GM12878 (cell line): ENCODE data around the gene GALR3.

Source experiments
- BMI1 ChIP-seq: fragments of 450-650 bp; IDR thresholded peaks from 2 replicates; pipeline ENCODE4 v1.6.1; 2016; ENCODE audit warnings: mild to moderate bottlenecking, moderate library complexity, borderline replicate concordance
- EZH2 ChIP-seq: IDR thresholded peaks from 2 replicates; pipeline ENCODE4 v1.6.1; 2012; ENCODE audit warnings: low read depth, mild to moderate bottlenecking, control low read depth, inconsistent platforms, low read length, borderline replicate concordance; ENCODE audit not compliant: control insufficient read depth
- FOXM1 ChIP-seq: IDR thresholded peaks from 2 replicates; pipeline ENCODE4 v1.6.1; 2012; ENCODE audit warnings: low read depth, mild to moderate bottlenecking, inconsistent platforms, low read length, moderate library complexity
- NFYB ChIP-seq: IDR thresholded peaks from 2 replicates; pipeline ENCODE4 v1.6.1; 2011; ENCODE audit warnings: low read depth, mild to moderate bottlenecking, low read length, improper control_type of control experiment, moderate library complexity; ENCODE audit not compliant: insufficient read depth
- POLR2A ChIP-seq: IDR thresholded peaks from 2 replicates; pipeline ENCODE4 v1.6.1; 2011; ENCODE audit warnings: low read depth, mild to moderate bottlenecking, low read length
- POLR2AphosphoS5 ChIP-seq: IDR thresholded peaks from 2 replicates; pipeline ENCODE4 v1.6.1; 2011; ENCODE audit warnings: mild to moderate bottlenecking, low read length, inconsistent platforms
- ZNF24 ChIP-seq: fragments of 450-650 bp; IDR thresholded peaks from 2 replicates; pipeline ENCODE4 v1.6.1; 2017; ENCODE audit warnings: antibody characterized with exemption, mild to moderate bottlenecking
- ZZZ3 ChIP-seq: IDR thresholded peaks from 2 replicates; pipeline ENCODE4 v1.6.1; 2011; ENCODE audit warnings: low read depth; ENCODE audit not compliant: control insufficient read depth, insufficient read length
- TF ChIP-seq, protein P1 (sequence below), 3 experiments: IDR thresholded peaks in 2 of 3; conservative IDR thresholded peaks in 1 of 3; 2 replicates each; pipeline ENCODE4 v1.5.1; 2011; ENCODE audit warnings: low read depth in 3 of 3, low read length in 3 of 3, mild to moderate bottlenecking in 3 of 3, control low read depth in 2 of 3, moderate library complexity in 2 of 3, inconsistent platforms in 1 of 3, mixed read lengths in 1 of 3; ENCODE audit not compliant: control insufficient read depth in 2 of 3, insufficient read depth in 1 of 3; ENCODE audit errors: extremely low read depth in 1 of 3
- TF ChIP-seq, protein P2 (sequence below): fragments of 450-650 bp; formaldehyde crosslinking; IDR thresholded peaks from 2 replicates; pipeline ENCODE4 v1.5.0; 2022; ENCODE audit warnings: mild to moderate bottlenecking, missing genetic modification characterization
- TF ChIP-seq, protein P3 (sequence below): fragments of 450-650 bp; IDR thresholded peaks from 2 replicates; pipeline ENCODE4 v1.6.1; 2018; ENCODE audit warnings: borderline replicate concordance, mild to moderate bottlenecking; ENCODE audit not compliant: partially characterized antibody

DNA sequence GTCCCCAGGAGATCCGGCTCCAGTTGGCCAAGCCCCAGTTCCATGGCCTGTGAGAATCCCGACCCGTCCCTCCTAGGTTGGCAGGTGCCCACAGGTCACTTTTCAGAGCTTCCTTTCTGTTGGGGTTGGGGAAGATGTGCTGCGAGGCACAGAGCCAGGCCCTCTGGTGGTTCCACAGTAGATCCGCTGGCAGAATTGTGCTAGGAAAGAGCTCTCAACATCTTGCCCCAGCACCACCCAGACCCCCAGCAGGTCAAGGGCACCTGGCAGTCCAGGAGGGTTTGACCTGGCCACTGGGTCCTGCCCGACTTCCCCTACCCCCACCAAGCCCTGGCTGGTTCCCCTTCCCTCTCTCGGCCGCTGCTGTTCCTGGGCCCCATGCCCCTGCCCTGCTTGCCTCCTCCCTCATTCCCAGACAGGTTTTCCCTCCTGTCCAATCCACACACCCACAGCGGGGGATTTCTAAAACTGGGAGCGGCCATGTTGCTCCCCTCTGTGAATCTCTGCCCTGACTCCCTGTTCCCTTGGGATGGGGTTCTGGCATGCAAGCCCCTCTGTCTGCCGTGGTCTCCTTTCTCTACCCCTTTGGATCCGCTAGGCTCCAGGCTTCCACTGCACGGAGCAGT is 41.6 kb upstream of the GALR3 start:
- TF ChIP-seq ZZZ3, result no peak
- TF ChIP-seq, protein P1, sequence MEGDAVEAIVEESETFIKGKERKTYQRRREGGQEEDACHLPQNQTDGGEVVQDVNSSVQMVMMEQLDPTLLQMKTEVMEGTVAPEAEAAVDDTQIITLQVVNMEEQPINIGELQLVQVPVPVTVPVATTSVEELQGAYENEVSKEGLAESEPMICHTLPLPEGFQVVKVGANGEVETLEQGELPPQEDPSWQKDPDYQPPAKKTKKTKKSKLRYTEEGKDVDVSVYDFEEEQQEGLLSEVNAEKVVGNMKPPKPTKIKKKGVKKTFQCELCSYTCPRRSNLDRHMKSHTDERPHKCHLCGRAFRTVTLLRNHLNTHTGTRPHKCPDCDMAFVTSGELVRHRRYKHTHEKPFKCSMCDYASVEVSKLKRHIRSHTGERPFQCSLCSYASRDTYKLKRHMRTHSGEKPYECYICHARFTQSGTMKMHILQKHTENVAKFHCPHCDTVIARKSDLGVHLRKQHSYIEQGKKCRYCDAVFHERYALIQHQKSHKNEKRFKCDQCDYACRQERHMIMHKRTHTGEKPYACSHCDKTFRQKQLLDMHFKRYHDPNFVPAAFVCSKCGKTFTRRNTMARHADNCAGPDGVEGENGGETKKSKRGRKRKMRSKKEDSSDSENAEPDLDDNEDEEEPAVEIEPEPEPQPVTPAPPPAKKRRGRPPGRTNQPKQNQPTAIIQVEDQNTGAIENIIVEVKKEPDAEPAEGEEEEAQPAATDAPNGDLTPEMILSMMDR (IDR thresholded peaks at IDR 0.05 in 2 of 3, conservative IDR thresholded peaks at IDR 0.05 in 1 of 3; ENCODE audit: control insufficient read depth in 2 of 3, extremely low read depth in 1 of 3, insufficient read depth in 1 of 3, low read depth in 3 of 3, low read length in 3 of 3), result no peak
- no peak for TF ChIP-seq POLR2A
- no peak for TF ChIP-seq BMI1
- TF ChIP-seq, protein P2, sequence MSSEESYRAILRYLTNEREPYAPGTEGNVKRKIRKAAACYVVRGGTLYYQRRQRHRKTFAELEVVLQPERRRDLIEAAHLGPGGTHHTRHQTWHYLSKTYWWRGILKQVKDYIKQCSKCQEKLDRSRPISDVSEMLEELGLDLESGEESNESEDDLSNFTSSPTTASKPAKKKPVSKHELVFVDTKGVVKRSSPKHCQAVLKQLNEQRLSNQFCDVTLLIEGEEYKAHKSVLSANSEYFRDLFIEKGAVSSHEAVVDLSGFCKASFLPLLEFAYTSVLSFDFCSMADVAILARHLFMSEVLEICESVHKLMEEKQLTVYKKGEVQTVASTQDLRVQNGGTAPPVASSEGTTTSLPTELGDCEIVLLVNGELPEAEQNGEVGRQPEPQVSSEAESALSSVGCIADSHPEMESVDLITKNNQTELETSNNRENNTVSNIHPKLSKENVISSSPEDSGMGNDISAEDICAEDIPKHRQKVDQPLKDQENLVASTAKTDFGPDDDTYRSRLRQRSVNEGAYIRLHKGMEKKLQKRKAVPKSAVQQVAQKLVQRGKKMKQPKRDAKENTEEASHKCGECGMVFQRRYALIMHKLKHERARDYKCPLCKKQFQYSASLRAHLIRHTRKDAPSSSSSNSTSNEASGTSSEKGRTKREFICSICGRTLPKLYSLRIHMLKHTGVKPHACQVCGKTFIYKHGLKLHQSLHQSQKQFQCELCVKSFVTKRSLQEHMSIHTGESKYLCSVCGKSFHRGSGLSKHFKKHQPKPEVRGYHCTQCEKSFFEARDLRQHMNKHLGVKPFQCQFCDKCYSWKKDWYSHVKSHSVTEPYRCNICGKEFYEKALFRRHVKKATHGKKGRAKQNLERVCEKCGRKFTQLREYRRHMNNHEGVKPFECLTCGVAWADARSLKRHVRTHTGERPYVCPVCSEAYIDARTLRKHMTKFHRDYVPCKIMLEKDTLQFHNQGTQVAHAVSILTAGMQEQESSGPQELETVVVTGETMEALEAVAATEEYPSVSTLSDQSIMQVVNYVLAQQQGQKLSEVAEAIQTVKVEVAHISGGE, result no peak
- no peak for TF ChIP-seq POLR2AphosphoS5
- TF ChIP-seq FOXM1, result no peak
- TF ChIP-seq, protein P3, sequence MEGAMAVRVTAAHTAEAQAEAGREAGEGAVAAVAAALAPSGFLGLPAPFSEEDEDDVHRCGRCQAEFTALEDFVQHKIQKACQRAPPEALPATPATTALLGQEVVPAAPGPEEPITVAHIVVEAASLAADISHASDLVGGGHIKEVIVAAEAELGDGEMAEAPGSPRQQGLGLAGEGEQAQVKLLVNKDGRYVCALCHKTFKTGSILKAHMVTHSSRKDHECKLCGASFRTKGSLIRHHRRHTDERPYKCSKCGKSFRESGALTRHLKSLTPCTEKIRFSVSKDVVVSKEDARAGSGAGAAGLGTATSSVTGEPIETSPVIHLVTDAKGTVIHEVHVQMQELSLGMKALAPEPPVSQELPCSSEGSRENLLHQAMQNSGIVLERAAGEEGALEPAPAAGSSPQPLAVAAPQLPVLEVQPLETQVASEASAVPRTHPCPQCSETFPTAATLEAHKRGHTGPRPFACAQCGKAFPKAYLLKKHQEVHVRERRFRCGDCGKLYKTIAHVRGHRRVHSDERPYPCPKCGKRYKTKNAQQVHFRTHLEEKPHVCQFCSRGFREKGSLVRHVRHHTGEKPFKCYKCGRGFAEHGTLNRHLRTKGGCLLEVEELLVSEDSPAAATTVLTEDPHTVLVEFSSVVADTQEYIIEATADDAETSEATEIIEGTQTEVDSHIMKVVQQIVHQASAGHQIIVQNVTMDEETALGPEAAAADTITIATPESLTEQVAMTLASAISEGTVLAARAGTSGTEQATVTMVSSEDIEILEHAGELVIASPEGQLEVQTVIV, result no peak
- TF ChIP-seq NFYB, result no peak
- TF ChIP-seq ZNF24, result no peak
- no peak for TF ChIP-seq EZH2
